HG03039 (cell line): Measurements from ENCODE around the gene SMIM22.
"Not testable (repeated sequence)": the region's sequence is repeated elsewhere in the genome, so short reads cannot be mapped to it uniquely, and the experiment has no call there.

ENCODE experiments used
- ATAC-seq: cut with Tn5 transposase; IDR thresholded peaks from one replicate; pipeline ENCODE4 v1.9.1; 2021; ENCODE audit warnings: mild to moderate bottlenecking, moderate library complexity; ENCODE audit not compliant: unreplicated experiment

Gene SMIM22

DNA sequence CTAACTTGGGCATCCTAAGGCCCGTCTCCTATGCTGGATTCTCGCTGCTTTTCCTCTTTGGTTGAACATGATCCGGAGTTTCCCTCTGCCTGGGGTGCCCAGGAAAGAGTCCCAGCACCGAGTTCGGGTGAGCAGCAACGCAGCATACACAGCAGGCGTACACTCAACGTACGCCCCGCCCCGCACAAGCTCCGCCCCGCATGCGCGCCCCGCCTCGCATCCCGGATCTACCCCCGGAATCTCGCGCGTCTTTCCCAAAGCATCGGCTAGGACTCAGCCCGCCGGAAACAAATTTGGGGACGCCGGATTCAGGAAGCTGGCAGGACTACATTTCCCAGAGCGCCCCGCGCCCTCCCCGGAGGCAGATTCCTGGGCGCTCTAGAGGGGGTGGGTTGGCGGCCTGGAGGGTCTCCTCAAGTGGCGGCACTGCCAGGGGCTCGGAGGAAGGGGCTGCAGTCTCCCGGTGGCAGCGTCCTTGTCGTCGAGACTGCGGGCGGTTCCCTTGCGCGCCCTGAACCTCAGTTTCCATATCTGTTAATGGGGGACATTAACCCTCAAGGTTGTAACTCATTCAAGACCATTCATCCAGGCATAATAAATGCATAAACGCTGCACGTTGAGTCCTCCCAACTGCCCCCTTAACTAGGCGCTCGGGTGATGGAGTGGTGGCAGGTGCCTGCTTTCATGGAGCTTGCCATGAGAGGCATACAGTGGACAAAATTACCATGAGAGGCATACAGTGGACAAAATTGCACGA, 26.4 kb upstream of the SMIM22 start:
- ATAC-seq: peak; percentile 50

- ATAC-seq: no peak
Measured at GRCh38 chr16:4769306-4769638, 25.9 kb upstream of the SMIM22 start.

DNA sequence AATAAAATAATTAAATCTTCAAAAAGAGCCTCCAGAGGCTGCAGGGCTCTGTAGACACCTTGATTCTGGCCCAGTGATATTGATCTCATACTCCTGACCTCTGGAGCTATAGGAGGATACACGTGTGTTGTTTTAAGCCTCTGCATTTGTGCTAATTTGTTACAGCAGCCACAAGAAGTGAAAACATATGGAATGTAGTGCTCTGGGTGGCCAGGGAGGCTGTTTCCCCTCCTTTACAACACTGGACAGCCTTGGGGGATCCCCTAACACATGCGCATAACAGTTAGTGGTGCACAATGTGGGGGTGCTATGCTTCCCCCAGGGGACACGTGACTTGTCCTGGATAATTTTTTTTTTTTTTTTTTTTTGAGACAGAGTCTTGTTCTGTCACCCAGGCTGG, 23.5 kb upstream of the SMIM22 start:
- ATAC-seq: no peak

DNA sequence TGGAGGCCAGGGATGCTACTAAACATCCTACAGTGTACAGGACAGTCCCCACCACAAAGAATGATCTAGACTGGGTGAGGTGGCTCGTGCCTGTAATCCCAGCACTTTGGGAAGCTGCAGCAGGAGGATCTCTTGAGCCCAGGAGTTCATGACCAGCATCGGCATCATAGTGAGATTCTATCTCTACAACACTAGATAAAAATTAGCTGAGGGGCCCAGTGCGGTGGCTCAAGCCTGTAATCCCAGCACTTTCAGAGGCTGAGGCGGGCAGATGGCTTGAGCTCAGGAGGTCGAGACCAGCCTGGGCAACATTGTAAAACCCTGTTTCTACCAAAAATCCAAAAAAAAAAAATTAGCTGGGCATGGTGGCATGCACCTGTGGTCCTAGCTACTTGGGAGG, 22.8 kb upstream of the SMIM22 start:
- no peak for ATAC-seq

DNA sequence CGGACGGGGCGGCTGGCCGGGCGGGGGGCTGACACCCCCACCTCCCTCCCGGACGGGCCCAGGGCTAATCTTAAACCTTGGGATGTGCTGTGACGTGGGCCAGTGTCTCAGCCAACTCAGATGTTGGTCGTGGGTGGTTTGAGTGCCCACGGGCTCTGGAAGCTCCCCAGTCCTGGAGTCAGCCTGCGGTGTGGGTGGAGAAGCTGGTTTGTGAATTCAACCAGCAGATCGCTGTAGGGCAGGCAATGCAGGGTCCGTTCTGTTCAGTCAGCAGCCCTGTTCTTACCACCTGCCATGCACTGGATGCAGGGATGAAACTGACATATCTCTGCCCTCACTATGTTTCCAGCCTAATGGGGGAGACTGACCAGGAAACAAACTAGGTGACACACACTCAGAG, 20.2 kb upstream of the SMIM22 start:
- no peak for ATAC-seq

DNA sequence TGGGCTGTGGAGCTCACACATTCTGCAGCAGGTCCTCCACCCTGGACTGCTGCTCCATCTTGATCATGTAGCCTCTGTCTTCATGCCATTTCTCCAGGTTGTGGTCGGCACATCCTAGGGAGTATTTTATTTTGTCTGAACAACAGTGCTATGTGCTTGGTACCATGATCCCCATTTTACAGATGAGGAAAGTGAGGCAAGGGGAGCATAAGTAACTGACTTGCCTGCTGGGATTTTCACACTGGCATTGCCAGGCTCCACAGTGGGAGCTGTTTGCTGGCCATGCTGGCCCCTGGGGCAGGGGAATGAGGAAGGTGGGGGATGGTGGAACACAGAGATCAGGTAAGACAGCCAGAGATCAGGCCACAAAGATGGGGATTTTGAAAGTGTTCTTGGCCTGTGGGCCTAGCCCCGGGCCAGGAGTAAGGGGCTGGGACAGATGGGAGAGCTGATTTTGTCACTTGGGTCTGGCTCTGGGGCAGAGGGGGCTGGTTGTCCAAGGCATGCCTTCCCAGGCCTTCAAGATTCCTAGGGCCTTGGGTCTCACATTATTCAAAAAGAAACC, 18.9 kb upstream of the SMIM22 start:
- no peak for ATAC-seq

DNA sequence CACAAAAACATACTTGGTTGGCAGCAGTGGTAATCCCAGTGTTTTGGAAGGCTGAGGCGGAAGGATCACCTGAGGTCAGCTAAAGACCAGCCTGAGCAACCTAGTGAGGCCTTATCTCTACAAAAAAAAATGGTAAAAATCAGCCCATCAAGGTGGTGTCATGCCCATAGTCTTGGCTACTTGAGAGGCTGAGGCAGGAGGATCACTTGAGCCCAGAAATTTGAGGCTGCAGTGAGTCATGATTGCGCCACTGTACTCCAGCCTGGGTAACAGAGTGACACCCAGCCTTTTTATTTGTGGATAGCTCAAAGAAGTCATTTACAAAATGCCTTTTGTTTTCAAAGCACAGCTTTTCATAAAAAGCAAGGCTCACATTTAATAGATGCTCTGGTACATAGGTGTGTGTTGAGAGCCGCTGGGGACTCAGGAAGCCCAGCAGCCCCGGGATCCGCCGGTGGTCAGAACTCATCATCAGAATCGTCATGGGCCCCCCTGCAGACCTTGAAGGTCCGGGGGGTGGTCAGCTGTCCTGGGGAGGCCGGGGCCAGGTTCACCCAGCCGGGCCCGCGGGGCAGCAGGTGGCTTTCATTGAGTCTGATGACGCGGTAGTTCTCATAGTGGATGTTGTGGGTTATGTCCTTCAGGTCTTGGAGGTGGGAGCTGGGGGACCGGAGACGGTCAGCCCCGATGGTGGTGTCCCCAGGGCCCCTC, 17.7 kb upstream of the SMIM22 start:
- no peak for ATAC-seq

DNA sequence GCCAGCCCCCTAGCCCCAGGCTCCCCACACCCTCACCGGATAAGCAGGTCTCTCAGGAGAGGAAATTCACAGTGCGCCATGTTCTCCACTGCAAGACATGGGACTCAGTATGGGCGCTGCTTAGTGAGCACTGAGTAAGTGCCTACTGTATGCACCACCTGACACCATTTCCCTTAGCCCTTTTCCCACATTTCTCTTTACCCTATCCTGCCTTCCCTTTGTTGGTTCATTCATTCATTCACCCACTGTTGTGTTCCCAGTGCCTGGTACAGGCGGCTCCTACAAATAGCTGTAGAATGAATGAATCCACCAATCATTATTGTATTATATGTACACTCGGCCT, 17.1 kb upstream of the SMIM22 start:
- ATAC-seq: no peak

DNA sequence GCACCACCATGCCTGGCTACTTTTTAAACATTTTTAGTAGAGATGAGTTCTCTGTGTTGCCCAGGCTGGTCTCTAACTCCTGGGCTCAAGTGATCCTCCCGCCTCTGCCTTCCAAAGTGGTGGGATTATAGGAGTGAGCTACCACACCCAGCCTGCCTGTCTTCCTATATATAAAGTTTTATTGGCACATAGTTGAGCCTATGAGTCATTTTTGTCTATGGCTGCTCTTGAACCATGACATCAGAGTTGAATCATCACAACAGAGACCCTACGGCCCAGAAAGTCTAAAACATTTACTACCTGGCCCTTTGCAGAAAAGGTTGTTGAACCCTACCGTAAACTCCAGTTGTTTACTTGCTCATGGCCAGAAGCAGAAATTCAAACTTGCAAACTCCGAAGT, 14.9 kb upstream of the SMIM22 start:
- ATAC-seq: no peak

- ATAC-seq: no peak
Measured at GRCh38 chr16:4783251-4783950, 11.8 kb upstream of the SMIM22 start.

- ATAC-seq: no peak
Measured at GRCh38 chr16:4783951-4784336, 11.2 kb upstream of the SMIM22 start.

DNA sequence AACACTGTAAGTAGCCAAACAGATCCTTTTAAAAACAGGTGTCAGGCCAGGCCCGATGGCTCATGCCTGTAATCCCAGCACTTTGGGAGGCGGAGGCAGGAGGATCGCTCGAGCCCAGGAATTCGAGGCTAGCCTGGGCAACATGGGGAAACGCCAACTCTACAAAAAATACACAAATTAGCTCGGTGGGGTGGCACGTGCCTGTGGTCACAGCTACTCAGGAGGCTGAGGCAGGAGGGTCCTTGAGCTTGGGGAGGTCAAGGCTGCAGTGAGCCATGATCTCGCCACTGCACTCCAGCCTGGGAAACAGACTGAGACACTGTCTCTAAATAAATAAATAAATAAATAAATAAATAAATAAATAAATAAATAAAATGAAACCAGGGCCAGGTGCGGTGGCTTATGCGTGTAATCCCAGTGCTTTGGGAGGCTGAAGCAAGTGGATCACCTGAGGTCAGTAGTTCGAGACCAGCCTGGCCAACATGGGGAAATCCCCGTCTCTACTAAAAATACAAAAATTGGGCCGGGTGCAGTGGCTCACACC, 10.7 kb upstream of the SMIM22 start:
- not testable (repeated sequence) for ATAC-seq

DNA sequence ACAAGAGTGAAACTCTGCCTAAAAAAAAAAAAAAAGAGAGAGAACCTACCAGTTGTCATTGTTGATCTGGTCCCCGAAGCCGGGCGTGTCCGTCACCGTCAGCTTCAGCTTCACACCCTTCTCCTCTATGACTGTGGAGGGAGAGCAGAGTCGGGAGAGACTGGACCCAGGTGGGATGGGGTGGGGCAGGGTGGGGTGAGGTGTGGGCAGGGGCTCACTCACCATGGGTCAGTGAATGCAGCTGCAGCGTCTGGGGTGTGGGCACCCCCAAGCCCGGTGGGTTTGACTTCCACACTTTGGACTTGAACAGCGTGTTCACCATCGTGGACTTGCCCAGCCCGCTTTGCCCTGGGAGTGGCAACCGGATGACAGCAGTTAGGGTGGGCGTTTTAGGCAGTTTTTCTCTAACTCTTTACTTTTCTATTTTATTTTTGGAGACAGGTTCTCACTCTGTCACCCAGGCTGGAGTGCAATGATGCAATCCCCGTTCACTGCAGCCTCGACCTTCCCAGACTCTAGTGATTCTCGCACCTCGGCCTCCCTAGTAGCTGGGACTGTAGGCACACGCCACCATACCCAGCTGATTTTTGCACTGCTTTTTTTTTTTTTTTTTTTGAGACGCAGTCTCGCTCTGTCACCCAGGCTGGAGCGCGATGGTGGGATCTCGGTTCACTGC, 9.3 kb upstream of the SMIM22 start:
- ATAC-seq: no peak

- ATAC-seq: no peak
Measured at GRCh38 chr16:4787068-4787467, 8.1 kb upstream of the SMIM22 start.

- ATAC-seq: no peak
Measured at GRCh38 chr16:4787627-4788482, 7.3 kb upstream of the SMIM22 start, which contains the start of gene SEPTIN12. SEPTIN12 (minus strand) TSS chr16:4788345; CDS start chr16:4787645, 700 bp downstream.

GRCh38 chr16:4788489-4788889, 6.7 kb upstream of the SMIM22 start:
- no peak for ATAC-seq

DNA sequence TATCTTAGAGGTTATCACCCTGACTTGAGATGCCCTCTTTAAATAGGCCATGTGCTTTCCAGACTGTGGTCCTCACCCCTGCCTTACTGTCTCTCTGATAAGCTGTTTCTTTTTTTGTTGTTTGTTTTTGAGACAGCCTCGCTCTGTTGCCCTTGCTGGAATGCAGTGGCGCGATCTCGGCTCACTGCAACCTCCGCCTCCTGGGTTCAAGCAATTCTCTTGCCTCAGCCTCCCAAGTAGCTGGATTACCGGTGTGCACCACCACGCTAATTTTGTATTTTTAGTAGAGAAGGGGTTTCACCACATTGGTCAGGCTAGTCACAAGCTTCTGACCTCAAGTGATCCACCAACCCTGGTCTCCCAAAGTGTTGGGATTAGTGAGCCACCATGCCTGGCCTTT, 6.3 kb upstream of the SMIM22 start:
- ATAC-seq: no peak

- ATAC-seq: no peak
Measured at GRCh38 chr16:4790261-4790660, 4.9 kb upstream of the SMIM22 start.

DNA sequence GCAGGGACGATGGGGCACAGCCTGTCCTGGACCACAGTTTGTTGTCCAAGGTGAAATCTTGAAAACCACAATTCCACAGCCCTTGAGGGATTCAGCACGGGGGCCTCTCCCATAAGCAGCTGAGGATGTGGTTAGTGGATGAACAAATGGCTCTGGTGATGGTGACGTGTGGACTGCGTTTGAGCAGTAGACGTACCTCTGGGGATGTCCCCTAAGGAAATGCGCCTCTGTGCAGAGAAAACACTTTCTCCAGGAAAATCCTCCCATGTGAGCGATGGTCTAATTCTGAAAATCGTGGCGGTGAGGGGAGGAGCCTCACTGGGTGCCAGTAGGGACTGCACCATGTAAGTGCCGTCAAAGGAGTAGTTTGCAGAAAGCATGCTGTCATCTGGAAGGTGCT, 4.3 kb upstream of the SMIM22 start:
- no peak for ATAC-seq

DNA sequence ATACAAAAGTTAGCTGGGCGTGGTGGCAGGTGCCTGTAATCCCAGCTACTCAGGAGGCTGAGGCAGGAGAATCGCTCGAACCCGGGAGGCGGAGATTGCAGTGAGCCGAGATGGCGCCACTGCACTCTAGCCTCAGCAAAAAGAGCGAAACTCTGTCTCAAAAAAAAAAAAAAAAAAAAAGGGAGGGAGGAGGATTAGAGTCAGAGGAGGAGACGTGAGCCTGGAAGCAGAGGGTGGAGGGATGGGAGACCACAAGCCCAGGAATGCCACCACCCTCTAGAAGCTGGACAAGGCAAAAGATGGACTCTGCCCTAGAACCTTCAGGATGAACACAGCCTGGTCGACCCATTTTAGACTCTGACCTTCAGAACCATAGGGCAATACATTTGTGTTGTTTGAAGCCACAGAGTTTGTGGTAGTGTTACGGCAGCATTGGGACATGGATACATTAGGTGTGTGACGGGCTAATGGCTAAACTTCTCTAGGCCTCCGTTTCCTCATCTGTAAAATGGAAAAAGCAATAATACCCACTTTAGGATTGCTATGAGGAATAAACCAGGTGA, 2.1 kb upstream of the SMIM22 start:
- ATAC-seq: no peak
